GM19395 (cell line): ENCODE results near the gene CRB3.

Experiments used
- ATAC-seq: cut with Tn5 transposase; IDR thresholded peaks from one replicate; pipeline ENCODE4 v1.9.1; 2021; ENCODE audit warnings: mild to moderate bottlenecking, moderate library complexity; ENCODE audit not compliant: unreplicated experiment

CRB3 gene

DNA sequence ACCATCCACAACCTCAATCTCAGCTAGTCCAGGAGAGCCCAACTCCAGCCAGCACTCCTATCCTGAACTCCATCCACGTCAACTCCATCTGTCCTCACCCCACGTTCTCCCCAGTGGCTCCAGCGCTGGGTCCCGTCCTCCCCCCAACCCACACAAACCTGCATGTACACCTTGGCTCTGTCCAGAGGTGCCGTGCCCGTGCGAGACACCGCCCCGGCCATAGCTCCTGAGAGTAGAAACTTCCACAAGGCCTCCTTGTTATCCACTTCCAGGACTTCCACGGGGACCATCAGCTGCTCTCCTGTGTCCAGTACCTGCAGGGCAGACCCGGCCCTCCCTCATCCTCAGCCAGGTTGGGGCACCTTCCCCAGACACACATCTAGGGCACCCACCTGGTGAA lies 32.2 kb upstream of the CRB3 start:
- ATAC-seq: no peak

DNA sequence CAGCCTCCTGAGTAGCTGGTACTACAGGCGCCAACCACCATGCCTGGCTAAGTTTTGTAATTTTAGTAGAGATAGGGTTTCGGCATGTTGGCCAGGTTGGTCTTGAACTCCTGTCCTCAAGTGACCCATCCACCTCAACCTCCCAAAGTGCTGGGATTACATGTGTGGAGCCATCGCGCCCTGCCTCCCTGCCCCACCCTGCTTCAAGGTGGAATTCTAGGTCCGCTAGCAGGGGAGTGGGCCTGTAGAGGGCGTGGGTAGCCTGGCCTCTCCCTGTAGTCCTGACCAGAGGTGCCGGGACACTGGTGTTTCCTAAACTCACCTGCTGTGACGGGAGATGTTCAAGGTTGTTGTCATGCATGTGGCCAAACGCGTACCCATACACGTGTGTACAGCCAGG lies 30.9 kb upstream of the CRB3 start:
- ATAC-seq: no peak

DNA sequence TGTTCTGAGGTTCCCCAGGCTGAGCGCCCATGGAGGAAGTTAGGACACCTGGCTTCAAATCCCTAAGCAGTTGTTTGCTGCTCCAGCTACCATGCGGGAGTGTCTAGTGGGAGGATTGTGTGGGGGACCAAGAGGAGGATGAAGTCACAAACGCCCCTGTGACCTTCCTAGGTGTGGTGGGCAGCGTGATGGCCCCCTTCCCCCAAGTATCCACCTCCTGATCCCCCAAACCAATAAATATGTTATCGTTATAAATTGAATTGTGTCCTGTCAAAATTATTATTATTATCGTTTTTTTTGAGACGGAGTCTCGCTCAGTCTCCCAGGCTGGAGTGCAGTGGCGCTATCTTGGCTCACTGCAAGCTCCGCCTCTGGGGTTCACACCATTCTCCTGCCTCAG lies 30.4 kb upstream of the CRB3 start, which contains the start of gene SLC25A41:
TSS of gene SLC25A41 (minus strand) at position 101 of the 400 bp plus-strand sequence. CDS start at position 31, 70 bp downstream.
- ATAC-seq: no peak

DNA sequence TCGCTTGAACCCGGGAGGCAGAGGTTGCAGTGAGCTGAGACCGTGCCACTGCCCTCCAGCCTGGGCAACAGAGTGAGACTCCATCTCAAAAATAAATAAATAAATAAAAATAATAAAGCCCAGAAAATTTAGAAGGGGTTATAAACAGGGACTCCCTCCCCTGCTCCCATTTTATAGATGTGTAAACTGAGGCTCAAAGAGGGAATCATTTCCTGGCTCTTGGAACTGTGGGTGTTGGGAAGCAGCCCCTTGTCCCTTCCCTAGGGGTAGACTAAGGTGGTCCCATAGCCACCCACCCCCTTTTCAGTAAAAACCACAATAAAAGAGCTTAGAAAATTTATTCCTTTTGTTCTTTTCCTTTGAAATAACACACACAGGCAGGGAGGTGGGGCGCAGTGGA lies 24.3 kb upstream of the CRB3 start:
- ATAC-seq: no peak

DNA sequence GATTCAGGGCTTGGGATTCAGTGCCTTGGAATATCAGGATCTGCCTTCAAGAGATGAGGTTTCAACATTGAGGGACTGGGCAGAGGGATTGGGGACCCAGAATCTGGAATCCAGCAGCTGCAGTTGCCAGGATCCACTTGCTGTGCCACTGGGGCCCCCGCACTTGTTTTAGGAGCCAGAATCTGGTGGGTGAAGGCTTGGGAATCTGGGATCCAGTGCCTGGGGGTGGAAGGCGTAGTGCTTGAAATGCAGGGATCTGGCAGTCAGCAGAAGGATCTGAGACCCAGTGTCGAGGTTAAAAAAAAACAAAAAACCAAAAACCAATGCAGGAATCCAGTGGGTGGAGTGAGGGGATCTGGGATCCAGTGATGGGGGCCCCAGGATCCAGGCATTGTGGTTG lies 23.2 kb upstream of the CRB3 start:
- no peak for ATAC-seq

DNA sequence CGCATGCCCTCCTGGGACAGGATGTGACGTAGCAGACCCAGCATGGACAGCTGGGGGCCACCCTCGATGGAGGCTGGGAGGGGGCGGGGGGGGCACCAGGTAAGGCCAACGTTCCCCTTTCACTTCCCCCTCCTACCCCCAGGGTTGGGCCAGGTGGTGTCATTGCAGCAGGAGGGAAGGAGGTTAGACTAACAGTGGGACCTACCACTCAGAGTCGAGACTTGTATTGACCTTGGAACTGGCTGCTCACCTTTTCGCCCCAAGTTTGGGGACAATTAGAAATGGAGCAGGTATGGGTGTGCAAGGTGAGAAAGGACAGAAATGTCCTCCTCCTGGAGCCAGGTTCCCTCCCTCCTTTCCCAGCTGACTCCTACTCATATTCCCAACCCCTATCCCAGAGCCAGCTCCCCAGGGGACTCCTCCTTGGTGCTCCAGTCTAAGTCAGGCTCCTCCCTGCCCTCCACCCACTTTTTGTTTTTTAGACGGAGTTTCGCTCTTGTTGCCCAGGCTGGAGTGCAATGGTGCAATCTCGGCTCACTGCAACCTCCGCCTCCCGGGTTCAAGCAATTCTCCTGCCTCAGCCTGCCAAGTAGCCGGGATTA lies 21.9 kb upstream of the CRB3 start:
- ATAC-seq: no peak

DNA sequence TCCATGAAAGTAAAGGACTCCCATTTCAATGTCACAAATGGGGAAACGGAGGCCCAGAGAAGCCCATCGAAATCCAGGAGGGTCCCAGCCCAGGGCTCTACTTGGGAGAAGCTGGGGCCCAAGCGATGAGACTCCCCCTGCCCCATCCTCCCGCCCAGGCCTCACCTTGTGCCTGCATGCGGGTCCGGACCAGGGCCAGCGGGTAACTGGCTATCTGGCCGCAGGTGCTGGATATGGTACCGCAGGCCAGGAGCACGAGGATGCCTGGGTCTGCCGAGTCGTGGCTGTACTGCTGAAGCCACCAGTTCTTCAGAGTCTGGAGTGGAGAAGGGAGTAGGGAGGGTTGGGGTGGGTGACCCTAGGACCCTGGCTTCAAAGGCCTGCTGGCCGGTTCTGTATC lies 20.1 kb upstream of the CRB3 start:
- ATAC-seq: no peak

DNA sequence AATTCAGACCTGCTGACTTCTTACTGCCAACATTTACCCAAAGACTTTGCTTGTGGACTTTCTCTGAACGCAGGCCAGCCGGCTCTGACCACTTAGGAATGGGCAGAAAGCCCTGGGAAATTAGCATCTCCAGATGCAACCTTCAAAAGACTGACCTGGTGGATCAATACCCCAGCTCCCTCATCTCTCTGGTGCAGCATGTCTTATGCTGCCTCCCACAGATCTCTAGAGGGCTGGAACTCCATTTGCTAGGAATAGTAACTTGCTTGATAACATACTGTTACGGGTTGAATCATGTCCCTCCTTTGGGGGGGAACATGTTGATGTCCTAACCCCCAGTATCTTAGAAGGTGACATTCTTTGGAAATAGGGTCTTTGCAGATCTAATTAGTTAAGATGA lies 17.6 kb upstream of the CRB3 start:
- no peak for ATAC-seq

DNA sequence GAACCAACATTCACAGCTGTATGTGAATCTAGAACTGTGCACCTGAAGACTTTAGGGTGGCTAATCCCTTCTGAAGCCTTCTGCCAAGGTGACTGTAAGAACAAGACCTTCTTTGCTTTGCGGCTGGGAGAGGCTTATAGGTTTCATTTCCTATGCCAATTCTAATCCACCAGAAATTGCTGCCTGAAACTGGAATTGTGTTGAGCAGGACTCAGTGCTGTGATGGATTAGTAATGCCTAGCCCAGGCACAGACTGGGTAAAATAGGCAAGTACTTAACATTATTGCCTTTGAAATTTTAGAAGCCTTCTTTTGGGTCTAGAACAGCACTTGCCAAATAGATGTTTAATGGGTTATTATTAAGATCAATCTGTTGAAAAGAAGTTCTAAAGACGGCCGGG lies 16.0 kb upstream of the CRB3 start:
- ATAC-seq: no peak

DNA sequence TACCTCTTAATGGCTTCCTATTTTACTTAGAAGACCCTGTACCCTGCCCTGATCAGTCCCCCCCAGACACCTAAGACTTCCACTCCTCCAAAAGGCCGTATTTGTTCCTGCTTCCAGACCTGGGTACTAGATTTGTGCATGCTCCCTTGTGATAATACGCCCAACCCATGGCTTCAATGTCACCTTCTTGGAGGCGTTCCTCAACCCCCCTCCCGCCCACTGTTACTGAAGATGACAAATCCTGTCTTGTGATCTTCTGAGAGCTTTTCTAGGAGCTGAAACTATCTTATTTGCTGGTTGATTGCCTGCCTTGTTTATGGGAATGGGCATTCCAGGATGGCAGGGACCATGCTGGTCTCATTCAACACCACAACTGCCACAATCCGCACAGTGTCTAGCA lies 13.9 kb upstream of the CRB3 start:
- ATAC-seq: no peak

DNA sequence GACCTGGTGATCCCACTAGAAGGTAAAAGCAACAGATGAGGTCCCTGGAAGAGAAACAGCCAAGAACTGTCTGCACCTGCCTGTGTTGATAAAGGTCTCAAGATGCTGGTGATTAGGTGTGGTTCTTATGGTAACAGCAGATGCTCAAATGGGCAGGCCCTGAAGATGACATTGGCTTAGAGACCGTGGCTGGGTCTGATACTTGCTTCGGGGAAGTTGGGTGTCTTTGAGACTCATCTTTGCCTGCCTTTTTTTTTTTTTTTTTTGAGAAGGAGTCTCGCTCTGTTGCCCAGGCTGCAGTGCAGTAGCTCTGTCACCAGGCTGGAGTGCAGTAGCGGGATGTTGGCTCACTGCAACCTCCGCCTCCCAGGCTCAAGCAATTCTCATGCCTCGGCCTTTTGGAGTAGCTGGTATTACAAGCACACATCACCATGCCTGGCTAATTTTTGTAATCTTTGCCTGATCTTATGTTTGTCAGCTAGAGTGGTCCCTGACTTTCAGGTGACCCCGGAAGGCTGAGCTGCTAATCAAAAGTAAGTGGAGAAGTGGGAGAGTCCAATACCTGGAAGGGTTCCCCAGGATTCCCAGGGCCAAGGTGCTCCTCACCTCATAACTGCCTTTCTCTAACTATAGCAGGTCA lies 12.4 kb upstream of the CRB3 start:
- ATAC-seq: no peak

DNA sequence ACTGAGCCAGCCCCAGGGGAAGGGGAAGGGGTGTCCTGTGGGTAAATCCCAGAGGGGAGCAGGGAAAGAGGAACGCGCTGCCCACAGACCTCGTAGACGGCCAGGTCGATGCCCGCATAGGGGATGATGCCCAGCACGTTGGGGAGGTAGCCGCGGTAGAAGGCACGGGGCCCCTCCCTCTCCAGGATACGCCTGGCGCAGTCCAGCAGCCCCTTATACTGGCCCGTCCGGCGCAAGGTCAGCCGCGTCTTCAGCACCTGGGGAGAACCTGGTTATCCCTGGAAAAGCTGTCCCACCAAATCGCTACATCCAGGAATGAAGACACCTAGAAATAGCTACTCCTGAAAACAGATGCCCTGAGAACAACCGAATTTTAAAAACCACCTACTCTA lies 11.9 kb upstream of the CRB3 start:
- no peak for ATAC-seq

DNA sequence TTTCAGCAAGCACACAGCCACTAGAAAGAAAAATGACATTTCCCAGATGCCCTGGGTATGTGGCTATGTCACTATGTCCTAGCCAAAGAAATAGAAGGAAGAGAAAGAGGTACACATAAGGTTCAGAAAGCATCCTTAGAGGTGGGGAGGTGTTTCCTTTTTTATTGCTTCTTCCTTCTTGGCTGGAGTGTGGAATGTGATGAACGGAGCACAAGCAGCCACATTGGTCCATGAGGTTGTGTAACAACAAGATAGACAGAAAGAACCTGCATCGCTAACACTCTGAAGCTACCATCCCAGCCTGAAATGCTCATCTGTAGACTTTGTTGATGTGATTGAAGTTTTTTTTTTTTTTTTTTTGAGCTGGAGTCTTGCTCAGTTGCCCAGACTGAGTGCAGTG lies 11.2 kb upstream of the CRB3 start:
- ATAC-seq: no peak

DNA sequence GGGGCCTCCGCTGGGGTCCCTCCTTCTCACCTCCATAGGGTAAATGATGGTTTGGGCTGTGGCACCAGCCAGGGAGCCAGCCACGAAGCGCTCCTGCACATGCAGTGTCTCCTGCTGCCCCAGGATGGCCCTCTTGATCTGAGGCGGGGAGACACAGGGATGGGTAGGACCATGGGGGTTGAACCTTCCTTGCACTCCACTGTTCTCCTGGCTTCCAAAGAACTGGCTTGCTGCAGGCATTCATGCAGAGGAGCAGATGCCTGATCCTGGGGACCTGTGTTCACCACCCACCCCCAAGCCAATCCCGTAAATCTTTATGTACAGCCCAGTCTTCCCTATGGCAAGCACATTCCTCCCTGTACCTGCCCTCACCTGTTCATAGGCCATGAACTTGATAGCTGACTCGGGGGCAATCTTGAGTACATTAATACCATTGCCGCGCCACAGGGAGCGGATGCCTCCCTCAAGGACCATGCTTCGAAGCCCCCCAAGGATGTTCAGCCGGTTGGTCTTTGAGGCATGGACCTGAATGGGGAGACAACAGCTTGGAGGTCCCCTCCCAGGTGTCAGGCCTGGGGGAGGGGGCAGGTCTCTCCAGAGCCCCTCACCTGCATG lies 10.0 kb upstream of the CRB3 start:
- no peak for ATAC-seq

DNA sequence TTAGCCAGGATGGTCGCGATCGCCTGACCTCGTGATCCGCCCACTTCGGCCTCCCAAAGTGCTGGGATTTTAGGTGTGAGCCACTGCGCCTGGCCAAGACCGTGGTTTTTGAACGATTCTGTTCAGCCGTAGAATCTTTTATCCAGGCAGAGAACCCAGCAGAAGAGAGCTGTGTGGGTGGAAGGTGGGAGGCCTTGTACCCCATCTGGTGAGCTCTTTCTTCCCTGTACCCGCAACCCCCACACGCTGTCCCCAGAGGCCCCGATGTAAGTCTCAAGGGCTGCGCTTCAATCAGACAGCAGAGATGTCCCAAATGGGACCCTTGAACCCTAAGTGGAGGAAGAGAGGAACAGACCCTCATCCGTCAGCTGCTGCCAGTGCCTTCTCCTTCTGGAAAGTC lies 8.1 kb upstream of the CRB3 start:
- no peak for ATAC-seq

DNA sequence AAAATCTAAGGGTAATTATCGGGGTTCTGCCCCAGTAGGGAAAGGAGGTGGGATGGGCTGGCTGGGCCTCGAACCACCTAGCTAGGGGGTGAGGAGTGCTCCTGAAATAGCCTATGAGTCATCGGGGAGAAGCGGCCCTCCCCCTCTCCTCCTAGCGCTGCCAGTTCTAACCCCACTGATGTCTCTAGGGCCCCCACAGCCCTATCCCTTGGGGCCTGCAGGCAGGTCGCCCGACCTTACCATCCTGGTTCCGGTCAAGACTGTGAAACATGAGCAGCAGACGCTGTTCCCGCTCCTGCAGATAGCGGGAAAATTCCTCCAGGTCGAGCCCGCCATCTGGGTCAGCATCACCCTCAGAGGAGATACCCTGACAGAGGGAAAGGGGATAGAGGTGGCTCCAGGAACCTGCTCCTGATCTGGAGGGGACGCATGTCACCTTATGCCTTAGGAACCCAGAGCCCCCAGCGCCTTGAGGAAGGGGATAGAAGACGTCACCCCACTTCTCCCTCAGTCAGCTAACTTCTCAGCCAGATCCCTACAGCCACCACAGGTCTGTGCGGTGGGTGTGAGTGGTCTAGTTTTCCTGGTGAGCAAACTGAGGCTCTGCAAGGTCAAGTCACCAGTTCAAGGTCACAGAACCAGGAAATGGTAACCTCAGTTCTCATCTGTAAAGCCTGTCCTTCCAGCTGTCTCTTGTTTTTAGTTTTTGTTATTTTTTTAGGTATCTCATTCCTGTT lies 5.9 kb upstream of the CRB3 start:
- ATAC-seq: no peak

DNA sequence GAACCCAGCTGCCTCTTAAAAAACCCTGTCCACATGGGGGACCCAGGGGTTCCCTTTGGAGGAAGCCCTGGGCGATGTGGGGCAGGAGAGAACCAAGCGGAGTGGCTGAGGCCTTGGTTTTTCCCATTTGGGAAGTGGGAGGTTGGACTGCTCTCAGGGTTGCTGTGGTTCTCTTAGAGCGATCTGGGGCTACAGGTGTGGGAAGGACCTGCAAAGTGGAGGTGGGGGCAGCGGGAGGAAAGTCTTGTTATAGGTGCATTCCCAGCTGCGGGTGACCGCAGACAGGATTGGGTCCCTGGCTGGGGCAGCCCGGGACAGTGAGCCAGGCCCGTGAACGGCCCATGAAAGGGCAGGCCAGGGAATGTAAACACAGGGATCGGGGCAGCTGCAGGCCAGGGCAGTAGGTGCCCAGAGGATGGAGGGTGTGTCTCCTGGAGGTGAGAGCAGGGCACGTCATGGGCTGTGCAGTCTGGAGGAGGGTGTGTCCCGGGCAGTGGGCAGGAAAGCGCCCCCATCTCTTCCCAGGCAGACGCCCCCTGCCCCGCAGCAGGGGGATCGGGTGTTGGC lies 5.3 kb upstream of the CRB3 start:
- ATAC-seq: no peak

DNA sequence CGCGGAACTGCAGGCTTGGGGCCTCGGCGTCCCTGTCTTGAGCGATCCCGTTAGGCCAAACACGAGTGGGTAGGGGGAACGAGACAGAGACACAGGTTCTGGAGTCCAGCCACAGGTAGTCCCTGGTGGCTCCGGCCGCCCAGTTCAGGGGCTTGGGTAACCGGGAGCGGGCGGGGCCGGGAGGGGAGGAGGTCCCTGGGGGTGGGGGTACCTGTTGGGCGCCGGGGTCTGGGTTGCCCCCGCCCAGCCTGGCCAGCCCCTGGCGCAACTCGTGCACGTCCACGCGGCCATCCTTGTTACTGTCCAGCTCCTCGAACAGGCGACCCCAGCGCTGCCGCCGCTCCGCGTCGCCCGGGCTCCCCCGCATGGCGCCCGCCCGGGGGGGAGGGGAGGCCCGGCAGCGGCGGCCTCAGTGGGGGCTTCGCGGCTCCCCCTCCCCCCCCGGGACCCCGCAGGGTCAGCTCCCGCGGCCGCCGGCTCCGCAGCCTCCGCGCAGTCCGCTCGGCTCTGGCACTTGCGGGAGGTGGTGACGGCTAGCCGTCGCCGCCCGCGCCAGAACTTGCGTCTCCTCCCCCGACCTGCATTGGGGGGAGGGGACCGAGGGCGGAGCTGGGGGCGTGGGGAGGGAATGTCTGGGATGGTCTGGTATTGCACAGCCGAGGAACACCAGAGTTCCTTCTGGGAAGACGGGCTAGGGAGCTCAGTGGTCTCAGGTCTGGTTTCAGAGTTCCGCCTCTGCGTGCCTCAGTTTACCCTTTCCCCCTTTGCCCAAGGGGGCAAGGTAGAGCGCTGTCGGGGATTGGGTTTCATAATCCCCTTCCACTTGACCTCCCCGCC lies 4.6 kb upstream of the CRB3 start, which contains the start of gene SLC25A23:
TSS of gene SLC25A23 (minus strand) at position 531 of the 837 bp plus-strand sequence. CDS start at position 367, 164 bp downstream.
- ATAC-seq: no peak

DNA sequence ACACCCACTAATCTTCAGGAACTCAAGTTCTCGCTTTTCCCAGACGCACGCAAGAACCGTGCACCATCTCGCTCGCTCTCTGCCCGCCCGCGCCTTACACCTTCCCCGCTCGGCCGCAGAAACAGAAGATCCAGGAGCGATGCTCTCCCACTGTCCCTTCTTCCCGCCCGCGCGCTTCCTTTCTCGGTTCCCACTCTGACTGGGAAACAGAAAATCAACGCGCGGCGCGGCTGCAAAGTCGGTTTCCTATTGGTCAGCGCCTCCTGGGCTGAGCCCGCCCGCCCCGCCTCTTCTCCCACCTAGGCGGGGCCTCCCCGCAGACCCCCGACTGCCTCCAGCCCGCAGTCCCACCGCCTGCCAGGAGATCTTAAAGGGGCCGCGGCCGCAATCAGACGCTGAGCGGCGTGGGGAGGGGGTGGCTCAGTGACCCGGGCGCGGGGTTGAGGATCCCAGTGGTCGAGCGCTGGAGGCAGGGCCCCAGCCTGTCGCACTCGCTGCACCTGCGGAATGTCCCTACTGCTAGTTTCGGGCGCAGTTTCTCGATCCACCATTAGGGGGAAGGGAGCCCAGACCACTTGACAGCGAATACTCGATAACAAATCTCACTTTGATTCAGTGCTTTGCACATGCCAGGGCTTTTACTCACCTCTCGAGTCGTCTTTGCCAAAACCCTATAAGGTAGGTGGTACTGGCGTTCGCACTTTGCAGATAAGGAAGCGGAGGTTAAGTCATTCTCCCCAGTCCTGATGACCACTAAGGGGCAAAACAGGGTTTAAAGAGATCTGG lies 3.8 kb upstream of the CRB3 start:
- ATAC-seq: peak; percentile 78

DNA sequence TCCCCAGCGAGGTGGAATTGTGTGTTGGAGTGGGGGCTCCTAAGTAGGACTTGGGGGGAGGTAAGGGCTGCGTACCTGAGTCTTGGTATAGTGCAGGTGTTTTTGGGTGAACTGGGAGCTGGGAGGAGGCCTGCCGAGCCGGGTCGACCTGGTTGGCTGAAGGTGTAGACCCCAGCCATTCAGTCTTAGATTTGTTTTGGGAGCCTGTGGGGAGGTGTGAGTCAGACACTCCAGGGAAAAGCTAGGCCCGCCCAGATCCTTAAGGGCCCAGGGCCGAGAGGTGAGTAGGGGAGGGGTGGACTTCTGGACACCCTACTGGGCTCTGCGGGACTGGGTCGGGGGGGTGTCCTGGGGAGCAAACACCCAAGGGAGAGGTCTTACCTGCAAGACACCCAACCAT lies 935 bp downstream of the CRB3 start:
- ATAC-seq: no peak
